ENCODE data around the gene S100PBP. TPM values are rescaled to one million over a fixed set of nuclear protein-coding genes. Genes with fewer than 3 reads are reported as not detected.

S100PBP gene
- total RNA-seq, 2 donors from 2014 or later, result 16.2 to 17.5 TPM

GRCh38 chr1:32813941-32814739 lies 3.3 kb upstream of the S100PBP start:
- intact Hi-C loops (cut with DNase I), result no loop called here
- no peak for ATAC-seq
- DNase-seq, result no peak

GRCh38 chr1:32816676-32817158 lies 736 bp upstream of the S100PBP start:
- peak; percentile 0 to 4 for ATAC-seq
- DNase-seq, result no peak
- intact Hi-C loops (cut with DNase I), result no loop called here

DNA sequence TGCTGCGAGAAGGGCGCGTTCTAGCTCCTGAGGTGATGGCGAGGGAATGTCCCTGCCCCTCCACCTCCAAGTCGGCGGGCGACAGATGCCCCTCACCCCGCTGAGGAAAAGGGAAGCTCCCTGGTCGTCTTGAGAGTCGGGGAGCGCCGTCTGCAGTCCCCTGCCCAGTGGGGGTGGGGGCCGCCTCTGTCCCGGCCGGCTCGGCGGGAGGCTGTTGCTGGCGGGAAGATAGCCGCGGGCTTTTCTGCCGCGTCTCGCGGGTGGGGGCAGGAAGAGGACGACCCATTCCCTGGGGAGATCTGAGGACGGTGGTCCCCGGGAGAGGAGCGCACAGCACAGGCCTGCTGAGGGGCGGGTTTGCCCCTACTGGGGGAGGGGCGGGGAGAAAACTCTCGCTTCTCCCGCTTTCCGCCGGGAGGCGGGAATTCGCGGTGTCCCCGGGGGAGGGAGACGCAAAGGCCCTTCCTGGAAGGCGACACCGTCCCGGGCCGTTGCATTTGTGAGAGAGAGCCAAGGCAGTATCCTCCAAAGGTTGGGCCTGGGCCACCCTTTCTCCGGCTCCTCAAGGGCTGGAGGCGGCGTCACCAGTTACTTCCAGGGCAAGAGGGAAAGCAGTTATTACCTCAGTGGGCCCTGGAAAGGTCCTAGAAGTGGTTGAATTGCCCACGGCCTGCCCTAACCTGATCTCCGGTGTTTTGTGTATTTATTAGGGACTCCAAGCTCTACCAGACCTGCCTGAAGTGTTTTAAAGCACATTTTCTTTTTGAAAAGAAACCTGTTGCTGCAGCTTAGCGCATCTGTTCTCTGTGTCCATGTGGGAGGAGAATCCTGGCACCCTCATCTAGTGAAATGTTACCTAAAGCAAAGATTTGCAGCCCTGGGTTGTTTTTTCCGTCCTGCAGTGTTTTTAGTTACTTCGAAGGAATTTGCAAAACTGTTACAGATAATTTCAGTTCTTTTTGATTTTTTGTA lies 648 bp downstream of the S100PBP start:
- ATAC-seq (peak; percentile 54 to 66), DNase-seq (peak; percentile 87)
- intact Hi-C loops (cut with DNase I), result no loop called here

- intact Hi-C loops (cut with DNase I), result no loop called here
- ATAC-seq, result no peak
- DNase-seq, result no peak
Observed at GRCh38 chr1:32818804-32819541, 1.5 kb downstream of the S100PBP start.

DNA sequence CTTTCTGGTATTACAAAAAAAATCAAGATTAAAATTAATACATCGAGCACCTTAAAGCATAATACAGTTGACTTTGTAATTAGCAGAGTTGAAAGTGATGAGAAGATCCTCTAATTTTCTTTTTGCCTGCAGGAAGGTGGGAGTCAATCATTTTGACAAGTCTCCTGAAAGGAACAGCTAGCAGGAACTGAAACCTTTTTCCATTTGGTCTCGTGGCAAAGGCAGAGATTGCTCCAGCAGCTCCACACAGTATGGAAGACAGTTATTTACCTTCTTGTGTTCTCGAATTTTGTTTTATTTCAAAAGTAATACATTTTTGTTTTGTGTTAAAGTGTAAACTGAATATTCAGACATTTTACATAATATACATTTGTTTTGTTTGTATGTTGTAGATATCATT lies 7.7 kb downstream of the S100PBP start:
- DNase-seq (no peak), ATAC-seq (no peak)
- intact Hi-C loops (cut with DNase I), result no loop called here

DNA sequence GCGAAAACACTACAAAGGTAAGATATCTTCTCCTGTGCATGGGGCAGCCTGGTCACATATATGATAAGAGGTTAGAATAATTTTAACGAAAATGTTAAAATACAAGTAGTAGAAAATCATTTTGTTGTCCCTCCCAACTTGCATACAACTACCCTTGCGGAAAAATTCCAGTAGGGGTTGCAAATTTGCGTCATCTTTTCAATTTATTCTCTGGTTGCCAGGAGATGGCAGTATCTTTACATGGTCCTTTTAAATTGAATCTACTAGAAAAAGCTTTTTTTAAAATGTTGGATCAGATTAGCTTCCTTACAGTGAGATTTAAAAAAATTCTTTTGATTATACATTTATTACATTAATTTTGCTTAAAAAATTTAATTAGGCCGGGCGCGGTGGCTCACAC lies 10.9 kb downstream of the S100PBP start:
- ATAC-seq, result no peak
- no peak for DNase-seq
- intact Hi-C loops (cut with DNase I), result no loop called here

DNA sequence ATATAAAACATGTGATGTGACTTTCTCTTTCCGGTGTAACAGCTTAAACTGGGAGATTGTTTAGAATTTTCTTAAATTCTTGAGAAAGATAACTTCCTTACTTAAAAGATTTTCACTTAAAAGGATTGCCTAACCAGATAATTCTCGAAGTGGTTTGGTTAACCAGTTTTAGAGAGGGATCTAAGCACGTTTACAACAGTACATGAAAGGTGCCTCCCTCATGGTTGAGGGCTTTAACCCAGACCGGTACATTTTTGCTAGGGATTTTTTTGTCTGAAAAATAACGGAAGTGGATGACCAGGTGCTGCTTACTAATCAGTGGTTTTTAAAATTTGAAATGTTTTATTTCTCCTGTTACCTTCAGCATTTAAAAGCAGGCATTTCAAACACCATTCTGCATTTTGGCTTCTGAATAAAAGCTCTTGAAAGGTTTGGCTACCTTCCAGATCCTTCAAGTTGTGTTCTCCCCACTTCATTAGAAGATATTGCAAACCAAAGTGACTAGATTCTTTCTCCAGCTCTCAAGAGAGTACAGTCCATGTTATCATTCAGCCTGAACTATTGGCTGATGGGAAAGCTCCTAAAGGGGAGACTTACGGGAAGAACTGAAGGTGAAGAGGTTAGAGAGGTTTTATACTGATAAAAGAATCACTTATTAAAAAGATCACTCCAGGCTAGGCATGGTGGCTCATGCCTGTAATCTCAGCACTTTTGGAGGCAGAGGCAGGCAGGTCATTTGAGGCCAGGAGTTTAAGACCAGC lies 12.8 kb downstream of the S100PBP start:
- DNase-seq, result no peak
- intact Hi-C loops (cut with DNase I), result no loop called here

DNA sequence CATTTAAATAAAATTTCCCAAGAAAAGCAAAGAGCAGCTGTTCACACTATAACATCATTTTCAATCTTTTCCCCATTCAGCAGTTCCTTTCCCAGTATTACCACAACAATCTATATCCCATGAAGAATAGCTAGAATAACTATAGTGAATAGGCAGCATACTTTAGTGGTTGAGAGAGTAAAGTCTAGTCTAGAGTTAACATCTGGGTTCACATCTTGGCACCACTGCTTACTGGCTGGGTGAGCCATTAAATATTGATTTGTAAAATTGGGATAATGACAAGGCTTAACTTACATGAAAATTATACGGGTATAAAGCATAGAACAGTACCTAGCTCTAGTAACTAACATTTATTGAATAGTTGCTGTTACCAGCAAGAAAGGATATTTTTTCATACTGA lies 14.4 kb downstream of the S100PBP start:
- no peak for ATAC-seq
- intact Hi-C loops (cut with DNase I), result no loop called here
- DNase-seq, result no peak

More for the DNA sequence above, 12.8 kb downstream of the S100PBP start:
- no peak for ATAC-seq

- DNase-seq (no peak), ATAC-seq (no peak)
- intact Hi-C loops (cut with DNase I), result no loop called here
Observed at GRCh38 chr1:32848354-32849063, 31.1 kb downstream of the S100PBP start.

DNA sequence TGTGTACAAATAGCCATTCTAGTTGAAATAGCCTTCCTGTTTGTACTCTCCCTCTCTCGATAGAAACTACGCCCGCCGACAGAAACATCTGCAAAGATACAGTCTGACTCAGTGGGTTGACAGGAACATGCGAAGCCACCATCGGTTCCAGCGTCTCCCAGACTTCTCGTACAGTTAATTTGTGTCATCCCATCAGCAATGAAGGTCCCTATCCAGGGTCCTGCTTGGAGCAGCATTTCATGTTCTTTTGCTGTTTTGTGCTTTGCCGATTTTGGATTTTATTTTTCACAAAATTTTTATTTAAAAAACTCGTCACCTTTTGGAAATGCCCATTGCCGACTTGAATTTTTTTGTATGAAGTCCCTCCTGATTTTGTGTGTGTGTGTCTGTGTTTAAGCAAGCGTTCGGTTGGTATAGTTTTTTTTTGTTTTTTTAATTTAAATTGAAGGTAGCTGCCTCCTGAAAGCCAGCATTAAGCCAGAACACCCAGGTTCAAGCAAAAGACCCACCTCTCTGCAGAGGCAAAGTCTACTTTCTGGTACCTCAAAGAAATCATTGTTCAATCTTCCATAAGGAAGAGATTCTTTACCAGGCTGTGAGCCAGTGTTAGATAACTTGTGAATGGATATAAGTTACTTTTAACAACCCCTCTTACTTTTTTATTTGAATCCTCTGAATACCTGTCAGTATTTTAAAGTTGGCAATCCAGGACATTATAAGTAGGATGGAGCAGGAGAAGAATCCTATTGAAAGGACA lies 38.6 kb downstream of the S100PBP start:
- ATAC-seq (no peak), DNase-seq (no peak)
- intact Hi-C loops (cut with DNase I), result no loop called here

GRCh38 chr1:32858136-32858535 lies 40.7 kb downstream of the S100PBP start:
- DNase-seq (no peak), ATAC-seq (no peak)
- intact Hi-C loops (cut with DNase I), result no loop called here

DNA sequence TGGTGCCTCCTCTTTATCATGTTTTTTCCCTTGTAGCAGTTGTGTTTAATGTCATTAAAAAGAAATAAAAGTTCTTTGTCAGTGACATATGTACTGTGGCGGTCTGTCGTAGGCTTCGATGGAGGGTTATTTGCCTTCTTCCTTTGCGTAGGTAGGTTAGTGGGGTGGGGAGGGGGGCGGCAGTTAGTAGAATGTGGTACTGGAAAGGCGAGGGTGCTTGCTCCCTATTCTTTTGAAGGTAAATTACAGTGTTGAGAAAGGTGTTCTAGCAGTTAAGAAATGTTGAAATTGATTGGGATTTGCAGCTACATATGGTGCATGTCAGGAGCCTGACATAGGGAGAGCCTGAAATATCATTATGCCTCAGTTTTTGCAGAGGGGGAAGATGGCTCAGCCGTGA lies 41.3 kb downstream of the S100PBP start:
- DNase-seq (no peak), ATAC-seq (no peak)
- intact Hi-C loops (cut with DNase I), result no loop called here

GRCh38 chr1:32859915-32860314 lies 42.5 kb downstream of the S100PBP start:
- intact Hi-C loops (cut with DNase I), result no loop called here
- ATAC-seq, result no peak
- DNase-seq, result no peak

DNA sequence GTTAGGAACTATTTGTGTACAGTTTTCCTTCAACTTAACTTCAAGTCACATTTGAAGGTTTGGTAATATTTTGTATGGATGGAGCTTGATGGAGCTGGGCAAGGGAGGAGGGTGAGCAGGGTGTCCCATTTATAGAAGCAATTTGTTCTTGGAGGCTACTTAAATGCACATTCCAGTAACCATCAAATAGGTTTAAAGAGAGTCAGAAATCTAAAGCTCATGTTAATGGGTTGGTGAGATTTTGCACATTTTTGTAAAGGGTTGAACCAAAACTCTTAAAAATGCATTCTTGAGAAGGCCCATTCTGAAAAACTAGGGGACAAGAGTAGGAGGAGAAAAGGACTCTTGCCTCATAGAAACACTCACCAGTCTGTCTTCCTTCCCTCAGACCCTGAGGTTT lies 43.1 kb downstream of the S100PBP start:
- no peak for ATAC-seq
- intact Hi-C loops (cut with DNase I), result no loop called here
- no peak for DNase-seq

GRCh38 chr1:32861904-32862695 lies 44.6 kb downstream of the S100PBP start:
- ATAC-seq (no peak), DNase-seq (no peak)
- intact Hi-C loops (cut with DNase I), result no loop called here

GRCh38 chr1:32863218-32863880 lies 45.9 kb downstream of the S100PBP start:
- intact Hi-C loops (cut with DNase I), result no loop called here
- no peak for ATAC-seq
- DNase-seq, result no peak

All from left cardiac atrium (tissue), 4 donors.